Measurements from ENCODE around the gene ATP1A2. TPM values are rescaled to one million over a fixed set of nuclear protein-coding genes. Genes with fewer than 3 reads are reported as not detected.

Gene ATP1A2
- total RNA-seq, 2 experiments from 2014 or later: not detected

DNA sequence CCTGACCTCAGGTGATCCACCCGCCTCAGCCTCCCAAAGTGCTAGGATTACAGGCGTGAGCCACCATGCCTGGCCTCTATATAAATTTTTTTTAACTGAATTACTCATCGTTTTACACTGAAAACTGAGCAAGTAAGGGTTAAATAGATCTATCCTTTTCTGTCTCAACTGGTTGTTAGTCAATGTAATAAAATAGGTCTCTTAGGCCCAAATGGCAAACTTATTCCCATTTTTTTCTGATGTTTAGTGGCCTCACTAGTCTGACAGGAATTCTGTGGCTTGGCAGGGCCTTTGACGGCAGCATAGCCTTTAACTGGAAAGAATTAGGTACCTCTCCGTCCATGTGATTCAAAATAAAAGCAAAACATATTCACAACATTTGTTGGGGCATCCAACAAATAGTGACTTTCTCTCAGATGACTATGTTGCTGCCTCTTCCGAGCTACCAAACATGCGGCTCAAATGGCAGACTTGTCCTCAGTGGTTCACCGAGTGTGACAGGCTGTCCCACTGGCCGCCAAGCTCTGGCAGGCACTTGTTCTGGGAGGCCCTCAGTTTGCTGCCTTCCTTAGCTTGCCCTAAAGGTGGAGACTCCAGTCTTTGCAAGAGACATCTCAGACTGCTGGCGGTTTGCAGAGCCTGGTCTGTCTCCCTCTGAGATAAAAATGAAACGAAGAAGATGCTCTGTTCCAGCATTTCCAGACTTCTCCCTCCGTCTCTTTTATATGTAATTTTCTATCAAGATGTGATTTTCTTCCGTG lies 53.2 kb downstream of the ATP1A2 start:
- no peaks in the 10 kb centered on the region for H3K9me3 Mint-ChIP-seq (ENCODE audit: insufficient read depth)
- CTCF ChIA-PET: interaction anchor here (0.9 to 2.3 kb wide), 6 partner anchors 67 to 207 kb away, joined by 5 to 10 read pairs (median 6); no protein-coding TSS in a partner anchor
- no peak overlapping the region for H3K4me3 Mint-ChIP-seq
- H3K4me1 Mint-ChIP-seq (ENCODE audit: low read depth): peaks cover 23% of the 10 kb centered on the region
- H3K27ac Mint-ChIP-seq: no peak overlapping the region
- H3K27me3 Mint-ChIP-seq (ENCODE audit: low read depth): peaks cover 29% of the 10 kb centered on the region
- DNase-seq (no peak), ATAC-seq (no peak)
- no peaks in the 10 kb centered on the region for H3K36me3 Mint-ChIP-seq (ENCODE audit: low read depth)
- POLR2A ChIA-PET: interaction anchor here (0.6 to 0.8 kb wide), 2 partner anchors 20 to 1112 kb away, joined by 3 read pairs; no protein-coding TSS in a partner anchor

GRCh38 chr1:160169553-160170399 lies 54.2 kb downstream of the ATP1A2 start:
- Mint-ChIP-seq H3K4me1 (ENCODE audit: low read depth) (peaks cover 23% of the 10 kb centered on the region), H3K27me3 (ENCODE audit: low read depth) (peaks cover 33% of the 10 kb centered on the region), H3K9me3 (ENCODE audit: insufficient read depth) (no peaks in the 10 kb centered on the region), H3K36me3 (ENCODE audit: low read depth) (no peaks in the 10 kb centered on the region), H3K27ac (no peak overlapping the region), H3K4me3 (no peak overlapping the region)
- ChIA-PET CTCF (interaction anchor here (0.9 to 2.3 kb wide), 6 partner anchors 68 to 206 kb away, joined by 5 to 10 read pairs (median 6); no protein-coding TSS in a partner anchor), POLR2A (interaction anchor here (0.8 kb wide), 1 partner anchor 19 kb away, joined by 3 read pairs; no protein-coding TSS in a partner anchor)
- DNase-seq (peak; percentile 54), ATAC-seq (peak; percentile 56)

- DNase-seq (no peak), ATAC-seq (no peak)
- no peak overlapping the region for H3K27ac Mint-ChIP-seq
- ChIA-PET POLR2A (no interaction called here), CTCF (interaction anchor here (1.7 kb wide), 1 partner anchor 120 kb away, joined by 5 read pairs; no protein-coding TSS in a partner anchor)
- H3K4me1 Mint-ChIP-seq (ENCODE audit: low read depth): peaks cover 19% of the 10 kb centered on the region
- no peaks in the 10 kb centered on the region for H3K36me3 Mint-ChIP-seq (ENCODE audit: low read depth)
- H3K27me3 Mint-ChIP-seq (ENCODE audit: low read depth): peaks cover 30% of the 10 kb centered on the region
- H3K9me3 Mint-ChIP-seq (ENCODE audit: insufficient read depth): no peaks in the 10 kb centered on the region
- H3K4me3 Mint-ChIP-seq: no peak overlapping the region
Observed at GRCh38 chr1:160171354-160171753, 55.8 kb downstream of the ATP1A2 start.

DNA sequence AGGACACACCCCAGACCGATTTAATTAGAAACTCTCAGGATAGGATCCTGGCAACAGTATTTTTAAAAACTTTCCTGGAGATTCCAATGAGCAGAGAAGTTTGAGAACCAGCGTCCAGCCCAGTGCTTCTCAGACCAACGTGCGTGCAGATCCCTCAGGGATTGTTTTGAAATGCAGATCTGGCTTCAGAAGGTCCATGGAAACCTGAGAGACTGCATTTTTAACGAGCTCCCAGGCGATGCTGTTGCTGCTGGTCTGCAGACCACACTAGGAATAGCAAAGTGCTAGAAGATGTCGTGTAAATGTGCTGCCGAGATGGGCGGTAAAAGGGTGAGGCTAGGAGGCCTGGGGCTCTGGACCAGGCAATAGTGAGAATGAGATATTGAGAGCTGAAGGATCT lies 56.4 kb downstream of the ATP1A2 start:
- Mint-ChIP-seq H3K27me3 (ENCODE audit: low read depth) (peaks cover 27% of the 10 kb centered on the region), H3K4me3 (no peak overlapping the region), H3K27ac (no peak overlapping the region), H3K9me3 (ENCODE audit: insufficient read depth) (no peaks in the 10 kb centered on the region), H3K36me3 (ENCODE audit: low read depth) (no peaks in the 10 kb centered on the region), H3K4me1 (ENCODE audit: low read depth) (peaks cover 16% of the 10 kb centered on the region)
- ChIA-PET POLR2A (no interaction called here), CTCF (interaction anchor here (1.7 kb wide), 1 partner anchor 120 kb away, joined by 5 read pairs; no protein-coding TSS in a partner anchor)
- no peak for DNase-seq
- ATAC-seq: no peak

DNA sequence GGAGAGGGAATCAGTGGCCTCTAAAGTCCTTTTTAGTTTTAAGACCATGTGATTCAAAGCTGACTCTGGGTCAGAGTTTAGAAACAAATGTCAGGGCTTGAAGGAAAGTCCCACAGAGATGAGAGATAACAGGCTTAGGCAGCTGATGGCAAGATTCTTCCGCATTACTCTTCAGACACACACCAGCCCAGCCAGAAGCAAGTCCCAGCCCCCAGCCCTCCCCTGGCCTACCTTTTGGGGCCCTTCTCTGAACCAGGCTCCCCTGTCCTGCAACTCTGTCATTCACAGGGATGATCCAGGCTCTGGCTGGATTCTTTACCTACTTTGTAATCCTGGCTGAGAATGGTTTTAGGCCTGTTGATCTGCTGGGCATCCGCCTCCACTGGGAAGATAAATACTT lies 61.7 kb downstream of the ATP1A2 start:
- Mint-ChIP-seq H3K9me3 (ENCODE audit: insufficient read depth) (no peaks in the 10 kb centered on the region), H3K4me1 (ENCODE audit: low read depth) (no peaks in the 10 kb centered on the region), H3K27ac (no peak overlapping the region), H3K4me3 (no peak overlapping the region), H3K36me3 (ENCODE audit: low read depth) (no peaks in the 10 kb centered on the region), H3K27me3 (ENCODE audit: low read depth) (peaks cover 34% of the 10 kb centered on the region)
- CTCF ChIA-PET: interaction anchor here (0.6 kb wide), 1 partner anchor 30 kb away, joined by 3 read pairs; no protein-coding TSS in a partner anchor
- no peak for DNase-seq
- POLR2A ChIA-PET: no interaction called here
- ATAC-seq: no peak

DNA sequence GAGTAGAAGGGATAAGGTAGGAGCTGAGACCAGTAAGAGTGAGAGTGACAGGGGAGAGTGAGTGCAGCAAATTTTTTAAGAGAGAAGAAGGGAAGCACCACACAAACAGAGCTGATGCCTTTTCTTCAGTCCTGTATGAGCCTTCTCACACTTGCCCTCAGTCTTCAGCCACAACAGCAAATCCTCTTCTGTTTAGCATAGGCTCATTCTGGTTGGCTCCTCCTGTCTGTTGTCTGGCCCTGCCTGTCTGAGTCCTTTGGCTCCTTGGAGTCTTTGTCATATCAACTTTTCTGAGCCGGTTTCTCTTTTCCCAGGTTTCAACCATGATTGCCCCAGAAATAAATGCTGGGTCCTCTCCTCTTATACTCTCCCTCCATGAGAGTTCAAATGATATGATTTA lies 62.1 kb downstream of the ATP1A2 start:
- CTCF ChIA-PET: interaction anchor here (0.6 kb wide), 1 partner anchor 30 kb away, joined by 3 read pairs; no protein-coding TSS in a partner anchor
- DNase-seq (no peak), ATAC-seq (no peak)
- Mint-ChIP-seq H3K27ac (no peak overlapping the region), H3K4me1 (ENCODE audit: low read depth) (no peaks in the 10 kb centered on the region), H3K9me3 (ENCODE audit: insufficient read depth) (no peaks in the 10 kb centered on the region), H3K4me3 (no peak overlapping the region), H3K27me3 (ENCODE audit: low read depth) (peaks cover 31% of the 10 kb centered on the region), H3K36me3 (ENCODE audit: low read depth) (no peaks in the 10 kb centered on the region)
- POLR2A ChIA-PET: no interaction called here

GRCh38 chr1:160178731-160179130 lies 63.2 kb downstream of the ATP1A2 start:
- DNase-seq: no peak
- H3K9me3 Mint-ChIP-seq (ENCODE audit: insufficient read depth): no peaks in the 10 kb centered on the region
- H3K27ac Mint-ChIP-seq: no peak overlapping the region
- H3K4me3 Mint-ChIP-seq: no peak overlapping the region
- POLR2A ChIA-PET: no interaction called here
- CTCF ChIA-PET: no interaction called here
- ATAC-seq: no peak
- H3K4me1 Mint-ChIP-seq (ENCODE audit: low read depth): no peaks in the 10 kb centered on the region
- H3K36me3 Mint-ChIP-seq (ENCODE audit: low read depth): no peaks in the 10 kb centered on the region
- peaks cover 29% of the 10 kb centered on the region for H3K27me3 Mint-ChIP-seq (ENCODE audit: low read depth)

GRCh38 chr1:160179336-160179735 lies 63.8 kb downstream of the ATP1A2 start:
- H3K36me3 Mint-ChIP-seq (ENCODE audit: low read depth): no peaks in the 10 kb centered on the region
- ChIA-PET POLR2A (no interaction called here), CTCF (interaction anchor here (0.7 kb wide), 1 partner anchor 71 kb away, joined by 3 read pairs; no protein-coding TSS in a partner anchor)

DNA sequence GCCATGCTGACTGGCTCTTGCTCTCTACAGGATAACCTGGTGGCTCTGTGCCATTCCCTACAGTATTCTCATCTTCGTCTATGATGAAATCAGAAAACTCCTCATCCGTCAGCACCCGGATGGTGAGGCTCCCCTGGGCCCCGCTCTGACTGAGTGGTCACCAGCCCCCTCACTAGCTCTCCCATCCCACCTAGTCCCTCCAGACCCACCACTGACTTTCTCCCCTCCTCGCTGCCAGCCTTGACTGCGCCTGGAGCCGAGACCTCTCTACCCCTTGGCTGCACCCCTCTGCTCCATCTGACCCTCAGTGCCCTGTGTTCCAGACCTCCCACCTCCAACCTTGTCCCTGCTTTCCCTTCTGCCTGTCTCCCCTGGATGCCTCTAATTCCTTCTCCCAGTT lies 70.7 kb downstream of the ATP1A2 start:
- CTCF ChIA-PET: interaction anchor here (0.7 kb wide), 1 partner anchor 50 kb away, joined by 3 read pairs; no protein-coding TSS in a partner anchor
- ATAC-seq (no peak), DNase-seq (no peak)
- Mint-ChIP-seq H3K27ac (no peak overlapping the region), H3K9me3 (ENCODE audit: insufficient read depth) (no peaks in the 10 kb centered on the region), H3K4me1 (ENCODE audit: low read depth) (no peaks in the 10 kb centered on the region), H3K27me3 (ENCODE audit: low read depth) (peaks cover 12% of the 10 kb centered on the region), H3K36me3 (ENCODE audit: low read depth) (no peaks in the 10 kb centered on the region), H3K4me3 (no peak overlapping the region)
- POLR2A ChIA-PET: no interaction called here

More at GRCh38 chr1:160179336-160179735, 63.8 kb downstream of the ATP1A2 start:
- Mint-ChIP-seq H3K27me3 (ENCODE audit: low read depth) (peaks cover 28% of the 10 kb centered on the region), H3K4me3 (no peak overlapping the region), H3K9me3 (ENCODE audit: insufficient read depth) (no peaks in the 10 kb centered on the region), H3K27ac (no peak overlapping the region), H3K4me1 (ENCODE audit: low read depth) (no peaks in the 10 kb centered on the region)
- no peak for ATAC-seq
- no peak for DNase-seq

DNA sequence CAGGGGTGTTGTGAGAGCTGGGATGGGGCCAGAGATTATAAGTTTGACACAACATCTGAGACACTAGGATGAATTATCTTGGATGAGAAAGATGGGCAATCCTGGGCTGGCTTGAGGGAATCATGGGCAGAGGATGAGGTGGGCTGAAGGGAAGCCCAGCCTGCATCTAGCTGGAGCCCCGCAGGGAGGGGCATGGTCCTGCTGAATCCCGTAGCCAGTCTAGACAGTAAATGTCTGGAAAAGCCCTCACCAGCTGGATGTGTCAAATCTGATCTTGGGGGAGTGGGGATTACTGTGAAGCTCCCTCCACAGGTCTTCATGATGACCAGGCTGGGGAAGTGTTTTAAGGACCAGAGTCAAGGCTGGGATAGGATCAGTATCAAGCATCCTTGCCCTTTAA lies 71.2 kb downstream of the ATP1A2 start:
- no peak for ATAC-seq
- POLR2A ChIA-PET: no interaction called here
- Mint-ChIP-seq H3K4me3 (no peak overlapping the region), H3K9me3 (ENCODE audit: insufficient read depth) (no peaks in the 10 kb centered on the region), H3K36me3 (ENCODE audit: low read depth) (no peaks in the 10 kb centered on the region), H3K27ac (no peak overlapping the region), H3K4me1 (ENCODE audit: low read depth) (no peaks in the 10 kb centered on the region), H3K27me3 (ENCODE audit: low read depth) (peaks cover 10% of the 10 kb centered on the region)
- DNase-seq: no peak
- CTCF ChIA-PET: interaction anchor here (1.0 to 1.1 kb wide), 2 partner anchors 86 to 108 kb away, joined by 3 read pairs; no protein-coding TSS in a partner anchor

DNA sequence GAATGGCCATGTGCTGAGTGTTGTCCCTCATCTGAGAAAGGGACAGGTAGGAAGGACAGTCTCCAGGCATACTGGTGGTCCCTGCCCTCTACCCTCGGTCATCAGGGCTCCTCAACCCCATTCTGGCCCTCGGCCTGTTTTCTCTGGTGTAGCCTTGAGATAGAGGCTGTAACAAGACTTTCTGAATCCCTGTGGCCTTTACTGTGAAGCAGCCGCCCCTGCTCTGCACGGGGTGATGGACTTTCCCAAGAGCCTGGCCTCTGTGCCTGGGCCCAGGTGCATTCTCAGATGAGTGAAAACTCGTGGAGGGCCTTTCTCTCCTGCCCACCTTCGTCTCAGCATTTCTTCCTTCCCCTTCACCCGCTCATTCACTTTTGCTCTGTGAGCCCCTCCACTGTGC lies 71.8 kb downstream of the ATP1A2 start:
- ChIA-PET CTCF (interaction anchor here (1.0 to 1.1 kb wide), 2 partner anchors 86 to 108 kb away, joined by 3 read pairs; no protein-coding TSS in a partner anchor), POLR2A (interaction anchor here (0.6 kb wide), 1 partner anchor 89 kb away, joined by 3 read pairs; the partner anchor contains the start of gene IGSF8)
- Mint-ChIP-seq H3K27ac (no peak overlapping the region), H3K36me3 (ENCODE audit: low read depth) (no peaks in the 10 kb centered on the region), H3K9me3 (ENCODE audit: insufficient read depth) (no peaks in the 10 kb centered on the region), H3K4me3 (no peak overlapping the region), H3K27me3 (ENCODE audit: low read depth) (peaks cover 9% of the 10 kb centered on the region), H3K4me1 (ENCODE audit: low read depth) (no peaks in the 10 kb centered on the region)
- DNase-seq: no peak
- ATAC-seq: no peak
